22Rv1 (cell line): Measurements from ENCODE around the gene APOBEC3H.

Experiments used
- CTCF ChIP-seq: fragments of 450-650 bp; IDR thresholded peaks from 2 replicates; pipeline ENCODE4 v1.5.1; 2017; ENCODE audit warnings: mild to moderate bottlenecking
- ZFX ChIP-seq: fragments of 450-650 bp; IDR thresholded peaks from 2 replicates; pipeline ENCODE4 v1.6.1; 2017; ENCODE audit warnings: antibody characterized with exemption, borderline replicate concordance

GRCh38 chr22:39149915-39150847, 53.1 kb downstream of the APOBEC3H start:
- TF ChIP-seq CTCF (no peak), ZFX (no peak)
